Raji (cell line): Measurements from ENCODE around the gene ZNF141.
A peak's percentile ranks its signal among the peaks of the same experiment; 100 is the strongest.

Experiments
- POLR2A ChIP-seq: IDR thresholded peaks from 2 replicates; pipeline ENCODE4 v1.6.1; 2011; ENCODE audit warnings: low read depth, low read length, control low read depth; ENCODE audit not compliant: insufficient read depth

ZNF141 gene

GRCh38 chr4:337143-337931 is at the start of gene ZNF141:
Gene ZNF141, plus strand, starts transcription at chr4:337814. Its CDS starts 170 bp downstream, at chr4:337984.
- TF ChIP-seq POLR2A, result peak; percentile 75

GRCh38 chr4:288891-289290 is 48.7 kb upstream of the ZNF141 start:
- TF ChIP-seq POLR2A, result no peak

- no peak for TF ChIP-seq POLR2A
Observed at GRCh38 chr4:294732-295131, 42.9 kb upstream of the ZNF141 start.

- TF ChIP-seq POLR2A, result no peak
Observed at GRCh38 chr4:302381-302780, 35.2 kb upstream of the ZNF141 start.

GRCh38 chr4:304969-305680 is 32.5 kb upstream of the ZNF141 start, which contains the start of gene ZNF732:
Gene ZNF732, minus strand, starts transcription at chr4:305474. Its CDS starts 164 bp downstream, at chr4:305310.
- TF ChIP-seq POLR2A, result no peak

- TF ChIP-seq POLR2A, result no peak
Observed at GRCh38 chr4:306551-306961, 31.1 kb upstream of the ZNF141 start.

GRCh38 chr4:309807-310206 is 27.8 kb upstream of the ZNF141 start:
- TF ChIP-seq POLR2A, result no peak

- no peak for TF ChIP-seq POLR2A
Observed at GRCh38 chr4:314296-314903, 23.2 kb upstream of the ZNF141 start.

GRCh38 chr4:328729-329128 is 8.9 kb upstream of the ZNF141 start:
- no peak for TF ChIP-seq POLR2A

- no peak for TF ChIP-seq POLR2A
Observed at GRCh38 chr4:335515-335914, 2.1 kb upstream of the ZNF141 start.

GRCh38 chr4:336099-336892 is 1.3 kb upstream of the ZNF141 start:
- no peak for TF ChIP-seq POLR2A

GRCh38 chr4:336893-337142 is 796 bp upstream of the ZNF141 start:
- no peak for TF ChIP-seq POLR2A

- no peak for TF ChIP-seq POLR2A
Observed at GRCh38 chr4:337932-338758, 531 bp downstream of the ZNF141 start.

- TF ChIP-seq POLR2A, result no peak
Observed at GRCh38 chr4:338759-339097, 1.1 kb downstream of the ZNF141 start.

GRCh38 chr4:340011-340410 is 2.4 kb downstream of the ZNF141 start:
- TF ChIP-seq POLR2A, result no peak
